GM21381 (cell line): ENCODE results near the gene ENTPD6.
"Not testable (repeated sequence)": the region's sequence is repeated elsewhere in the genome, so short reads cannot be mapped to it uniquely, and the experiment has no call there.

Experiments used
- ATAC-seq: cut with Tn5 transposase; IDR thresholded peaks from one replicate; pipeline ENCODE4 v1.9.1; 2021; ENCODE audit warnings: mild to moderate bottlenecking, moderate library complexity; ENCODE audit not compliant: unreplicated experiment

ENTPD6 gene

DNA sequence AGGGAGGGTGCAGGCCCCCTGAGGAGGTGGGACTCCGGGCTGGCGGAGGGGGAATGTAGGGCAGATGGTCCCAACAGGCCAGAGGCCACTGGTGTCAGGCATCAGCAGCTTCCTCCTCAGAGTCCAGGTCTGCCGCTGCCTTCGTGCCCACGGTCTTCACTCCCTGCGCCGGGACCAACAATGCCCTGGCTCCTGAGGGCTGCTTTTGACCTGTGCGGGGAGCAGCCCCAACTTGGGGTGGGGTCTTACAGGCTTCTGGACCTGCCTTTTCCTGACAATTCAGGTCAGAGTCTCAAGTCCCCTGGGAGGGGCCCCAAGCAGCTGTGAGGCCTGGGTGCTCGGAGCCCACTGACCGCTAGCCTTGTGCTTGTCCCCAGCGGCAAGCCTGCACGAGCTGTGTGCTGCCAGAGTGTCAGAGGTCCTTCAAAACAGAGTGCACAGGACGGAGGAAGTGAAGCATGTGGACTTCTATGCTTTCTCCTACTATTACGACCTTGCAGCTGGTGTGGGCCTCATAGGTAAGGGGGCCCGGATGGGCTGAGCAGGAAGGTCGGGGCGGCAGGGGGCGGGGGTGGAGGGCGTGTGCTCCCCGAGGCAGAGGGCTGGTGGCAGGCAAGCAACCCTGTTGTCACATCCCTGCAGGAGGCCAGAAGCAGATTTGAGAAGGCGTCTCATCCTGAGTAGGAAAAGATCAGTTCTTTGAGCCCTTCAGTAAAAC lies 27.1 kb downstream of the ENTPD6 start:
- no peak for ATAC-seq

DNA sequence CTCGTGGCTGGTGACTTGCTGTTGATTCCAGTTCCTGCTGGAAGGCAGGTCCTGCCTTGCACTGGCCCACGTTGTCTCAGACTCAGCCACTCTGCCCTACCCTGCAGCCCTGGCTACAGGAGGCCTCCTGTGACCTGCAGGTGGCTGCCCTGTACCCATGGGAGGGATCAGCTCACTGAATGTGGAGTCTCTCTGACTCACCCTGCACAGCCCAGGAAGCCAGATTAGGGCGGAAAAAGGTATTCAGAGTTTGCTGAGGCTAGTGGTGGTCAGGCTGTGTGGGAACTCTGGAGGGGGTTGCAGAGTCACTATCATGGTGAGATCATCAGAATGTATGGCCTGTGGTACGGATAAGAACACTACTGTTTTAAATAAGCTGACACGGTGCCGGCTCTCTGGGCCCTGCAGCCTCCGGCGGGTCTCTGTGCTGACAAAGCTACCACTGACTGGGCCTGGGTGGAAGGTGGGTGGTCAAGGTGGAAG lies 27.7 kb downstream of the ENTPD6 start:
- no peak for ATAC-seq

- no peak for ATAC-seq
Observed at GRCh38 chr20:25223765-25224720, 28.5 kb downstream of the ENTPD6 start.

DNA sequence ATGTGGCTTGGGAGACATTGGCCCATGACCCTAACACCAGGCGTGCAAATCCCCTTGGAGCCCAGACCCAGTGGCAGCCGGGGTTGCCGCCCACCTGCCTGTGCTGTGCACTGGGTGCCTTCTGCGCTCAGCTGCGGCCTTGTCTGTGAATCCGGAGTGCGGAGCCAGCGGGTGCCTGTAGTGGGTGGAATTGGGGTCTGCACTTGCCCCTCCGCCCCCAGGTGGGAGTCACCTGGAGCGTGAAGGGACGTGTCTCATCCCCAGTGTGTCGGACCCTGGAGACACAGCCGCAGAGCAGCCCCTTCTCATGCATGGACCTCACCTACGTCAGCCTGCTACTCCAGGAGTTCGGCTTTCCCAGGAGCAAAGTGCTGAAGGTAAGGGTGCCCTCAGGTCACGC lies 29.4 kb downstream of the ENTPD6 start:
- no peak for ATAC-seq

GRCh38 chr20:25225642-25226432 lies 30.3 kb downstream of the ENTPD6 start:
- no peak for ATAC-seq

DNA sequence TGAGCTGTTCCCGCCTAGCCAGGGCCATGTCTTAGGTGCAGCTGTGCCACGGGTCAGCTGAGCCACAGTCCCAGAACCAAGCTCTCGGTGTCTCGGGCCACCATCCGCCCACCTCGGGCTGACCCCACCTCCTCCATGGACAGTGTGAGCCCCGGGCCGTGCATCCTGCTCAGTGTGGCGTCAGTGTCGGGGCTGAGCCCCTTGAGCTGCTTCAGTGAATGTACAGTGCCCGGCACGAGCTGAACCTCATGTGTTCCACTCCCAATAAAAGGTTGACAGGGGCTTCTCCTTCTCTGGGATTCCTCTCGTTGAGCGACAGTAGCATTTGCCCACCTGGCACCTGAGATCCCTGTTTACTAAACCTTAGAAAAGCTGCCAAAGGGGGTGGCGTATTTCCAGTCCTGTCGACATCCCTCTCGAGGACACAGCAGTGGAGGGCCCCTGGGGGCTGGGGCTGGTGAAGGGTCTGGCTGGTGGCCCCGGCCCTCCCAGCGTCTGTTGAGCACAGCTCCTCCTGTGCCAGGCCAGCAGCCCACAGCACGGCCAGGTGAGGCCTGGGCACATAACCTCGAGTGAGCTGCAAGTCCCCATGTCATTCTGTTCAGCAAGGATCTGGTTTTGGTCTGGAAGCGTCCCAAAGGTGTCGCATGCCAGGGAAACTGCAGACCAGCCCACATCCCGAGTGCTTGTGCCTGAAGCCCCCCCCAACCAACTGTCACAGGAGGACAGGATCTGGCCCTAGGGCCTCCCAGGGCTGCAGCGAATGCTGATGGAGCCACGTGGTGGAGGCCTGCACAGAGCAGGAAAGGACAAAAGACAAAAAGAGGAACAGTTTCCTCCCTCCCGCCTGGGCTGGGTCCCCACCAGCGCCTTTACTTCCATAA lies 31.2 kb downstream of the ENTPD6 start:
- ATAC-seq = no peak

- no peak for ATAC-seq
Observed at GRCh38 chr20:25227317-25227831, 31.9 kb downstream of the ENTPD6 start.

DNA sequence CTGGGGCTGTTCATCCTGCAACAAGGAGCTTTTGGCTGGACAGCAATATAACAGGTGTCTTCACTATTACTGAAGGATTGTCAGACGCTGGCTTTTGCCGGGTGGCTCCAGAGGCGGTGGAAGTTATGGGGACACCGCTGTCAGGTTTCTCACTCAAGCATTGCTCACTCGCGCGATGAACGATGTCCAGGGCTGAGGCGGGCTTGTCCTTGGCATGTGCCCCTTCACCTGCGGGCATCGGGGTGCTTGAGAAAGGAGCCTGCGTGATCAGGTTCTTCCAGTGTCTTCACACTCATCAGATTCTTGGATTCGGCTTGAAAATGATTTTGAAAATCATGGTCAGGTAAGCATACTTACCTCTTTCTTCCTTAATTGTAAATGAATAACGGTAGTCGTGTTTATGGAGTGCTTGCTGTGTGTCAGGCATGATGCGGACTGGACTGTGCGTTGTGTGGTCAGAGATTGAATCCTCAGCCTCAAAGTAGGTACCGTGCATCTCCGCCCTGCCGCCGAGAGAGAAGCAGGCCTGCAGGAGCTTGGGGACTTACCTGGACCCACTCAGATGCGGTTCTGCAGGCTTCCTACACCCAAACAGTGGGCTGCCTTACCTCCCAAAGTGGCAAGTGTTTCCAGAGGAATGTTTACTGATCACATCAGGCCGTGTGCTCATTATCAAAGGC lies 34.1 kb downstream of the ENTPD6 start:
- no peak for ATAC-seq

DNA sequence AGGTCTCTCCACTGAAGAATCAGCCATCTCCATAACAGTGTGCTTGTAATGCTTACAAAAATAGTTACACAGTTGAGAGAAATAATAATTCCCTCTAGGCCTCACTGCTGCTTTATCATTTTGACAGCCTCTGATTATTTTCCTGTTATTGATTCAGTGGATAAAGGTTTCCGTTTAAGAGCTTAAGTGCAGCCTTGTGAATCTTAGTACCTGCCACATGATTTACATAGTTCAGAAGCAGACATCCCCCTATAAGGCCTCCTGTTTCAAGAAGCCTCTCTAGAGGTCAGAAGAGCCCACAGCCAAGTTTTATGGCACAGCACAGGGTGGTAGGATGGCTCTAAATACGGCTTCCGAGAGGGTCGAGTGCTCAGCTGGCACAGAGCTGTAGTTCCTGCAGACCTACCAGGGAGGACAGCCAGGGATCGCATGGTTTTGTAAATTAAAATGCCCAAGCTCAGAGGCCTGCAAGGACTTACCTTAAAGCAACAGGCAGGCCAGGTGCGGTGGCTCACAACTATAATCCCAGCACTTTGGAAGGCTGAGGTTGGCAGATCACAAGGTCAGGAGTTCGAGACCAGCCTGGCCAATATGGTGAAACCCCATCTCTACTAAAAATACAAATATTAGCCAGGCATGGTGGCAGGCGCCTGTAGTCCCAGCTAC lies 34.8 kb downstream of the ENTPD6 start:
- ATAC-seq = peak; percentile 71

GRCh38 chr20:25233016-25233772 lies 37.7 kb downstream of the ENTPD6 start:
- no peak for ATAC-seq

GRCh38 chr20:25234009-25234849 lies 38.7 kb downstream of the ENTPD6 start:
- not testable (repeated sequence) for ATAC-seq

- ATAC-seq = no peak
Observed at GRCh38 chr20:25236450-25237304, 41.2 kb downstream of the ENTPD6 start.

GRCh38 chr20:25237610-25238318 lies 42.3 kb downstream of the ENTPD6 start:
- no peak for ATAC-seq

GRCh38 chr20:25238319-25239037 lies 43.0 kb downstream of the ENTPD6 start:
- ATAC-seq = no peak
